ENCODE measurements around the gene C5orf46.

DNA sequence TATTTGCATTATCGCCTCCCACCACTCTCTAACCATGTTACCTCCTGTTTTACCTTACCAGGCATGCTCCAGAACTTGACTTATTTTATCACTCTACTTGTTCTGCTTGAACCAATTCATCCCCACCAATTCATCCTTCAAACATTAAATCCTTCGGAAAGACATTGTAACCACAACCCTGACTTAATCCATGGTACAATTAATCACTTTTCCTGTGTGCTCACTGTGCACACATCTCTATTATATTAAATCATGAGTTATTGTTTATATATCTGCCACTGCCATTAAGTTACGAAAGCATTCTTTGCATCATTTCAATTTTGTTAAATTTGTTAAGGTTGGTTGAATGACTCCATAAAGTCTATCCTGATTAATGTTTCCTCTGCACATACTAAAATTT lies 7.4 kb upstream of the C5orf46 start:
- TF ChIP-seq CHCHD3 (CRISPR knock-in tag; IDR thresholded peaks at IDR 0.05) (no peak), SPI1 (IDR thresholded peaks at IDR 0.05; ENCODE audit: borderline replicate concordance, low read depth, low read length) (no peak), JUN (IDR thresholded peaks at IDR 0.05; ENCODE audit: borderline replicate concordance, low read depth, low read length) (no peak), JUN (CRISPR knock-in tag; IDR thresholded peaks at IDR 0.05; ENCODE audit: borderline replicate concordance) (no peak), POLR2A (conservative IDR thresholded peaks at IDR 0.05) (no peak), ZNF780A (CRISPR knock-in tag; IDR thresholded peaks at IDR 0.05) (no peak), TEAD2 (tag; IDR thresholded peaks at IDR 0.05) (no peak), ZBTB8A (IDR thresholded peaks at IDR 0.05; ENCODE audit: partially characterized antibody) (no peak)
- TF ChIP-seq, protein P1, sequence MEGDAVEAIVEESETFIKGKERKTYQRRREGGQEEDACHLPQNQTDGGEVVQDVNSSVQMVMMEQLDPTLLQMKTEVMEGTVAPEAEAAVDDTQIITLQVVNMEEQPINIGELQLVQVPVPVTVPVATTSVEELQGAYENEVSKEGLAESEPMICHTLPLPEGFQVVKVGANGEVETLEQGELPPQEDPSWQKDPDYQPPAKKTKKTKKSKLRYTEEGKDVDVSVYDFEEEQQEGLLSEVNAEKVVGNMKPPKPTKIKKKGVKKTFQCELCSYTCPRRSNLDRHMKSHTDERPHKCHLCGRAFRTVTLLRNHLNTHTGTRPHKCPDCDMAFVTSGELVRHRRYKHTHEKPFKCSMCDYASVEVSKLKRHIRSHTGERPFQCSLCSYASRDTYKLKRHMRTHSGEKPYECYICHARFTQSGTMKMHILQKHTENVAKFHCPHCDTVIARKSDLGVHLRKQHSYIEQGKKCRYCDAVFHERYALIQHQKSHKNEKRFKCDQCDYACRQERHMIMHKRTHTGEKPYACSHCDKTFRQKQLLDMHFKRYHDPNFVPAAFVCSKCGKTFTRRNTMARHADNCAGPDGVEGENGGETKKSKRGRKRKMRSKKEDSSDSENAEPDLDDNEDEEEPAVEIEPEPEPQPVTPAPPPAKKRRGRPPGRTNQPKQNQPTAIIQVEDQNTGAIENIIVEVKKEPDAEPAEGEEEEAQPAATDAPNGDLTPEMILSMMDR (IDR thresholded peaks at IDR 0.05 in 2 of 3, conservative IDR thresholded peaks at IDR 0.05 in 1 of 3; ENCODE audit: insufficient read depth in 2 of 3, low read depth in 1 of 3, low read length in 3 of 3) = no peak
- TF ChIP-seq, protein P2, sequence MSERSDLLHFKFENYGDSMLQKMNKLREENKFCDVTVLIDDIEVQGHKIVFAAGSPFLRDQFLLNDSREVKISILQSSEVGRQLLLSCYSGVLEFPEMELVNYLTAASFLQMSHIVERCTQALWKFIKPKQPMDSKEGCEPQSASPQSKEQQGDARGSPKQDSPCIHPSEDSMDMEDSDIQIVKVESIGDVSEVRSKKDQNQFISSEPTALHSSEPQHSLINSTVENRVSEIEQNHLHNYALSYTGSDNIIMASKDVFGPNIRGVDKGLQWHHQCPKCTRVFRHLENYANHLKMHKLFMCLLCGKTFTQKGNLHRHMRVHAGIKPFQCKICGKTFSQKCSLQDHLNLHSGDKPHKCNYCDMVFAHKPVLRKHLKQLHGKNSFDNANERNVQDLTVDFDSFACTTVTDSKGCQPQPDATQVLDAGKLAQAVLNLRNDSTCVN (CRISPR knock-in tag; IDR thresholded peaks at IDR 0.05) = no peak
